Fibroblast of lung (primary cell): ENCODE data around the gene CNTNAP3B. TPM values are rescaled to one million over a fixed set of nuclear protein-coding genes. Genes with fewer than 3 reads are reported as not detected.
"Not testable (repeated sequence)": the region's sequence is repeated elsewhere in the genome, so short reads cannot be mapped to it uniquely, and the experiment has no call there.

Experiments
- DNase-seq, 2 donors: peaks; one replicate each; pipeline versions ENCODE4 v3.0.0 to v3.0.0-alpha.2; 2010; ENCODE audit warnings: low read depth in 2 of 2
- H2AFZ ChIP-seq: 2 replicates; pipeline ENCODE4 v1.5.1; 2012; ENCODE audit warnings: low read length, control low read depth, inconsistent platforms
- H3K27ac ChIP-seq: 2 replicates; pipeline ENCODE4 v1.5.1; 2011; ENCODE audit warnings: low read length, control low read depth; ENCODE audit not compliant: insufficient read depth
- H3K27me3 ChIP-seq: 2 replicates; pipeline ENCODE4 v1.5.1; 2011; ENCODE audit warnings: mild to moderate bottlenecking, low read length; ENCODE audit not compliant: control insufficient read depth, insufficient read depth
- H3K36me3 ChIP-seq: 2 replicates; pipeline ENCODE4 v1.5.1; 2011; ENCODE audit warnings: low read length; ENCODE audit not compliant: control insufficient read depth, insufficient read depth
- H3K4me1 ChIP-seq: 2 replicates; pipeline ENCODE4 v1.5.1; 2011; ENCODE audit warnings: low read length; ENCODE audit not compliant: control insufficient read depth, insufficient read depth; ENCODE audit errors: extremely low read depth
- H3K4me2 ChIP-seq: 2 replicates; pipeline ENCODE4 v1.5.1; 2011; ENCODE audit warnings: low read length, control low read depth; ENCODE audit not compliant: insufficient read depth; ENCODE audit errors: extremely low read depth
- H3K4me3 ChIP-seq, 4 experiments: fragments of 200-600 bp in 1 of 4; sonication (generic) in 1 of 4; replicated peaks in 1 of 4; 2 replicates each; pipeline ENCODE4 v1.5.1; 2011 to 2016; ENCODE audit warnings: low read length in 4 of 4, low read depth in 3 of 4, mild to moderate bottlenecking in 3 of 4, control low read depth in 2 of 4, inconsistent platforms in 1 of 4, mixed read lengths in 1 of 4; ENCODE audit not compliant: insufficient read depth in 1 of 4; ENCODE audit errors: control extremely low read depth in 1 of 4
- H3K79me2 ChIP-seq: 2 replicates; pipeline ENCODE4 v1.5.1; 2012; ENCODE audit warnings: mild to moderate bottlenecking, low read length, inconsistent platforms; ENCODE audit not compliant: control insufficient read depth, insufficient read depth
- H3K9ac ChIP-seq: 2 replicates; pipeline ENCODE4 v1.5.1; 2011; ENCODE audit warnings: mild to moderate bottlenecking, low read length, control low read depth; ENCODE audit not compliant: insufficient read depth
- H3K9me3 ChIP-seq: 2 replicates; pipeline ENCODE4 v1.5.1; 2012; ENCODE audit warnings: low read depth, low read length; ENCODE audit not compliant: control insufficient read depth, insufficient read depth
- H4K20me1 ChIP-seq: 2 replicates; pipeline ENCODE4 v1.5.1; 2011; ENCODE audit warnings: low read length; ENCODE audit not compliant: control insufficient read depth, insufficient read depth; ENCODE audit errors: extremely low read depth
- polyA plus RNA-seq, 2 donors: library from polyadenylated mRNA; depleted of rRNA in 1 of 2; stranded (reverse) in 1 of 2; unstranded in 1 of 2; fragments of >200 nt; gene quantifications; 2 replicates each; pipeline ENCODE4 v1.2.1, GENCODE V29; 2011 to 2012; ENCODE audit warnings: missing spikeins in 1 of 2
- total RNA-seq: library from RNA; depleted of rRNA; stranded (reverse); fragments of >200 nt; gene quantifications from 2 replicates; pipeline ENCODE4 v1.2.1, GENCODE V29; 2014

Gene CNTNAP3B
- total and polyA plus RNA-seq, 2 donors (not counting 1 experiment from before 2014, with no cell fraction given) = 0.73 TPM; not detected in 1

DNA sequence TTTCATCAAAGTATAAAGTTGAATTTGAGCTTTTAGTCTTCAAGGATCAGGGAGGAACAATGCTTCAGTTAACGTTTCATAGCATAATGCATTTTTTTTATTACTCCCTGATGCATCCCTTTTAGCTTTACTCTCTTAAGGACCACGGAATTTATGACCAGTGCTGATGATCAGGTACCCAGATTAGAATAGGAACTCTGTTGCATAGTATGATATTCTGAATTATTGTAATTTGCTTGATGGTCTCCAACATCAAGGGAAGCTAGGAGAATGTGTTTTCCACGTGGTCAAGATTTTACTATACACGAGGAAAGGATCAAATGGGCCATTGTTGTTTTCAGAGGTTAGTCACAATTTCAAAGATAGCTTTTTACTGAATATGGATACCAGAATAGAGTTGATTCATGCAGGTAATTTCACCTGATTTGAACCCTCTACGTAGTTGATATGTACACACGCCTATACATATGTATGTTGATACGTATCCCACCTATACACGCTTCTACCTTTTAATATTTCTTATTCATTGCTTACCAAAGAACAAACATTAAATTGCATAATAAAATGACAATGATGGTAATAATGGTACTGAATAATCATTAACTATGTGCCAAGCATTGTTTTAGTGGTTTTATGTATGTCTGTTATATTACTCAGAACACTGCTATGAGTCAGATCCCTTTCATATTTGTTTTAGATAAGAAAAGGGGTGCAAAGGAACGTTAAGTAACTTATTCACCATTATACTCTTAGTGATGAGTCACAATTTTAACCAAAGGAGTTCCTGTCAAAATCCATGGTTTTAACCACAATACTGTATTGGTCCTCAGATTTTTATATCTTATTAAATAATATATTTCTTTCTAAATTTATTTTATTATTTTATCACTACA is 277.1 kb downstream of the CNTNAP3B start:
- not testable (repeated sequence) for H3K9ac ChIP-seq, DNase-seq, H4K20me1 ChIP-seq, H2AFZ ChIP-seq, H3K9me3 ChIP-seq, H3K27ac ChIP-seq, H3K79me2 ChIP-seq, H3K36me3 ChIP-seq, H3K27me3 ChIP-seq, H3K4me1 ChIP-seq, H3K4me3 ChIP-seq, H3K4me2 ChIP-seq

DNA sequence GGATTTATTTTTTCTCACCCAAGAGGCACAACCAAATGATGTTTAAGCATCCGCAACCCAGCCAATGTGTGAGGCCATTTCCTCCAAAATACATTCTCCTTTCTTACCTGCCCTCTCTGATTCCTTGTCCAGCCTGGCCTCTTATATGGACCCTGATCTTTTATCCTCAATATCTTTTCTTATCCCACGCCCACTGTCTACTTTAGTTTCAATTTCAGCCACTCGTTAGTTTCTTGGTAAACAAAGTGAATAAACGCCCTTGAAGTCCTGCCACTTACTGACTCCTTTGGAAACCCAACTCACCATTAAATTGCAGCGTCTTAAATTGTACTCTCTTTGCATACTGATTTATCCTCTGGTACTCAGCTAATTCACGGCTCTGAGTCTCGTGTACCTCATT is 281.4 kb downstream of the CNTNAP3B start:
- H3K9ac ChIP-seq, H3K9me3 ChIP-seq, DNase-seq, H3K27me3 ChIP-seq, H3K79me2 ChIP-seq, H3K4me2 ChIP-seq, H3K4me3 ChIP-seq, H4K20me1 ChIP-seq, H3K36me3 ChIP-seq, H3K27ac ChIP-seq, H3K4me1 ChIP-seq, H2AFZ ChIP-seq: not testable (repeated sequence)

Other genes with a start within 250 kb of the CNTNAP3B start
- gene SPATA31A6, start 54.2 kb upstream of the CNTNAP3B start, total RNA-seq = not detected in 2 replicates
- not detected in 2 replicates for gene SPATA31A6, start 54.2 kb upstream of the CNTNAP3B start, polyA plus RNA-seq